HepG2 (cell line): Measurements from ENCODE around the gene TNFRSF18. TPM values are rescaled to one million over a fixed set of nuclear protein-coding genes. Genes with fewer than 3 reads are reported as not detected.

Experiments used
- ARNT2 ChIP-seq: sonication (generic); formaldehyde crosslinking; IDR thresholded peaks from 2 replicates; pipeline ENCODE4 v1.8.0; 2022; ENCODE audit warnings: mild to moderate bottlenecking, low read depth, missing genetic modification reagents, moderate library complexity
- DRAP1 ChIP-seq: IDR thresholded peaks from 2 replicates; pipeline ENCODE4 v1.6.1; 2016; ENCODE audit warnings: missing genetic modification reagents, missing compliant biosample characterization
- EED ChIP-seq: sonication (generic); formaldehyde crosslinking; IDR thresholded peaks from 2 replicates; pipeline ENCODE4 v1.5.0; 2020; ENCODE audit warnings: mild to moderate bottlenecking, missing genetic modification reagents
- ELF1 ChIP-seq: sonication (generic); formaldehyde crosslinking; IDR thresholded peaks from 2 replicates; pipeline ENCODE4 v1.4.0; 2020; ENCODE audit warnings: missing genetic modification reagents
- ESRRA ChIP-seq: sonication (generic); formaldehyde crosslinking; IDR thresholded peaks from 2 replicates; pipeline ENCODE4 v1.5.1; 2020; ENCODE audit warnings: mild to moderate bottlenecking, low read depth, missing genetic modification reagents
- GFI1 ChIP-seq: sonication (generic); formaldehyde crosslinking; IDR thresholded peaks from 2 replicates; pipeline ENCODE4 v1.5.0; 2020; ENCODE audit warnings: missing genetic modification reagents, mild to moderate bottlenecking, borderline replicate concordance
- KLF11 ChIP-seq: IDR thresholded peaks from 2 replicates; pipeline ENCODE4 v1.6.1; 2016; ENCODE audit warnings: missing compliant biosample characterization
- MBNL3 ChIP-seq: fragments of 250-450 bp; sonication (Bioruptor Pico); conservative IDR thresholded peaks from 2 replicates; pipeline ENCODE4 v1.8.0; 2022; ENCODE audit warnings: mild to moderate bottlenecking, inconsistent platforms
- MEF2D ChIP-seq: sonication (generic); formaldehyde crosslinking; IDR thresholded peaks from 2 replicates; pipeline ENCODE4 v1.5.1; 2020; ENCODE audit warnings: mild to moderate bottlenecking, missing genetic modification reagents
- MIXL1 ChIP-seq: IDR thresholded peaks from 2 replicates; pipeline ENCODE4 v1.6.1; 2016
- NFKB2 ChIP-seq: sonication (generic); formaldehyde crosslinking; IDR thresholded peaks from 2 replicates; pipeline ENCODE4 v1.4.0; 2020; ENCODE audit warnings: missing genetic modification reagents, borderline replicate concordance
- NR1H2 ChIP-seq: sonication (generic); formaldehyde crosslinking; IDR thresholded peaks from 2 replicates; pipeline ENCODE4 v1.8.1; 2022; ENCODE audit warnings: low read depth, missing genetic modification reagents, borderline replicate concordance
- POLR2G ChIP-seq: fragments of 200-400 bp; formaldehyde crosslinking; IDR thresholded peaks from 2 replicates; pipeline ENCODE4 v1.6.1; 2018; ENCODE audit warnings: mild to moderate bottlenecking, low read depth, low read length, moderate library complexity
- RBFOX2 ChIP-seq: fragments of 200-400 bp; formaldehyde crosslinking; IDR thresholded peaks from 2 replicates; pipeline ENCODE4 v1.6.1; 2017; ENCODE audit warnings: low read depth, mild to moderate bottlenecking, low read length
- SMAD3 ChIP-seq: sonication (generic); formaldehyde crosslinking; IDR thresholded peaks from 2 replicates; pipeline ENCODE4 v1.4.0; 2020; ENCODE audit warnings: missing genetic modification reagents
- SP4 ChIP-seq: sonication (generic); formaldehyde crosslinking; IDR thresholded peaks from 2 replicates; pipeline ENCODE4 v1.8.1; 2023; ENCODE audit warnings: mild to moderate bottlenecking, missing genetic modification reagents
- TCF12 ChIP-seq, 2 experiments: fragments of 450-650 bp in 1 of 2; sonication (generic) in 1 of 2; formaldehyde crosslinking in 1 of 2; IDR thresholded peaks; 2 replicates each; pipeline versions ENCODE4 v1.6.1 to v1.8.0; 2017 to 2022; ENCODE audit warnings: antibody characterized with exemption in 1 of 2, mild to moderate bottlenecking in 1 of 2, missing genetic modification reagents in 1 of 2, moderate library complexity in 1 of 2
- ZC3H4 ChIP-seq: sonication (generic); formaldehyde crosslinking; IDR thresholded peaks from 2 replicates; pipeline ENCODE4 v1.4.0; 2020; ENCODE audit warnings: missing genetic modification reagents, borderline replicate concordance
- ZMYM2 ChIP-seq: sonication (generic); formaldehyde crosslinking; IDR thresholded peaks from 2 replicates; pipeline ENCODE4 v1.8.0; 2022; ENCODE audit warnings: mild to moderate bottlenecking, missing genetic modification reagents
- ZNF652 ChIP-seq: IDR thresholded peaks from 2 replicates; pipeline ENCODE4 v1.6.1; 2016; ENCODE audit warnings: low read depth, borderline replicate concordance
- ZNF687 ChIP-seq: sonication (generic); formaldehyde crosslinking; IDR thresholded peaks from 2 replicates; pipeline ENCODE4 v1.5.1; 2020; ENCODE audit warnings: mild to moderate bottlenecking, missing genetic modification reagents, moderate library complexity
- ZNF792 ChIP-seq: IDR thresholded peaks from 2 replicates; pipeline ENCODE4 v1.6.1; 2016
- ZSCAN30 ChIP-seq: sonication (generic); formaldehyde crosslinking; IDR thresholded peaks from 2 replicates; pipeline ENCODE4 v1.5.0; 2020; ENCODE audit warnings: mild to moderate bottlenecking, missing genetic modification reagents
- polyA plus RNA-seq, 8 experiments: library from polyadenylated mRNA; depleted of rRNA in 3 of 8; stranded (reverse) in 7 of 8; unstranded in 1 of 8; fragments of >200 nt; fragmentation: Illumina TruSeq in 4 of 8; extraction: Trizol in 4 of 8; gene quantifications; 2 replicates each; pipeline versions ENCODE4 v1.2.1 to v1.2.3, GENCODE V29; 2011 to 2016; ENCODE audit warnings: low read depth in 4 of 8, missing spikeins in 1 of 8, mixed read lengths in 1 of 8; ENCODE audit not compliant: insufficient read depth in 1 of 8
- total RNA-seq, 5 experiments: library from RNA; depleted of rRNA; stranded (reverse); fragments of >200 nt; fragmentation: Illumina TruSeq; extraction: Trizol; gene quantifications; 2 replicates each; pipeline ENCODE4 v1.2.3, GENCODE V29; 2016; ENCODE audit warnings: low read depth in 1 of 5

The TNFRSF18 gene
- total and polyA plus RNA-seq, 2 of the 13 experiments (the other 11 are each of a cell fraction or from before 2014, with no cell fraction given) = not detected

- peak; percentile 84 for TF ChIP-seq ZNF687
- TF ChIP-seq MBNL3 (CRISPR knock-in tag) = no peak
- TF ChIP-seq TCF12 (IDR thresholded peaks at IDR 0.05) = no peak
- TF ChIP-seq TCF12 (CRISPR knock-in tag; IDR thresholded peaks at IDR 0.05) = no peak
- peak; percentile 60; the same call in 1 of the 2 replicates for TF ChIP-seq DRAP1
- TF ChIP-seq MIXL1 (CRISPR knock-in tag) = no peak
- no peak for TF ChIP-seq ZNF652 (CRISPR knock-in tag)
- TF ChIP-seq NR1H2 = no peak
- peak; percentile 20; the same call in 1 of the 2 replicates for TF ChIP-seq SP4
- TF ChIP-seq POLR2G = peak; percentile 85
- TF ChIP-seq ZNF792 = peak; percentile 70; the same call in 1 of the 2 replicates
- TF ChIP-seq RBFOX2 = peak; percentile 83
- TF ChIP-seq KLF11 (CRISPR knock-in tag) = peak; percentile 37; the same call in 1 of the 2 replicates
- TF ChIP-seq MEF2D = no peak
- TF ChIP-seq ELF1 (CRISPR knock-in tag) = peak; percentile 40
- TF ChIP-seq ZMYM2 = peak; percentile 51; the same call in 1 of the 2 replicates
- peak; percentile 27; the same call in 1 of the 2 replicates for TF ChIP-seq ZC3H4
- TF ChIP-seq ARNT2 = 0 out of 2 replicates have a peak, but pooled peaks have one; percentile 39
- TF ChIP-seq SMAD3 (CRISPR knock-in tag) = peak; percentile 53; the same call in 1 of the 2 replicates
- TF ChIP-seq NFKB2 (CRISPR knock-in tag) = peak; percentile 51; the same call in 1 of the 2 replicates
- no peak for TF ChIP-seq ZSCAN30 (CRISPR knock-in tag)
- peak; percentile 62 for TF ChIP-seq ESRRA (CRISPR knock-in tag)
- peak; percentile 38; the same call in 1 of the 2 replicates for TF ChIP-seq EED (CRISPR knock-in tag)
- peak; percentile 58; the same call in 1 of the 2 replicates for TF ChIP-seq GFI1 (CRISPR knock-in tag)
Measured at GRCh38 chr1:1237874-1238701, 31.7 kb upstream of the TNFRSF18 start (continued).
